Mesenchymal stem cell (in vitro differentiated cells and primary cell): ENCODE data around the gene GRHL3.
"Not testable (repeated sequence)": the region's sequence is repeated elsewhere in the genome, so short reads cannot be mapped to it uniquely, and the experiment has no call there.

Experiments used
- DNase-seq: peaks from one replicate; pipeline ENCODE4 v3.0.0-alpha.2; 2013
- H2AFZ ChIP-seq: one replicate; pipeline ENCODE4 v1.6.1; 2013; ENCODE audit warnings: low read depth, mild to moderate bottlenecking, control low read depth, inconsistent platforms, low read length, moderate library complexity
- H2AK5ac ChIP-seq: 2 replicates; pipeline ENCODE4 v1.6.1; 2013; ENCODE audit warnings: low read length, moderate library complexity, mild to moderate bottlenecking, inconsistent platforms; ENCODE audit not compliant: severe bottlenecking
- H2BK120ac ChIP-seq: one replicate; pipeline ENCODE4 v1.6.1; 2013; ENCODE audit warnings: low read depth, mild to moderate bottlenecking, inconsistent platforms, low read length, moderate library complexity
- H2BK12ac ChIP-seq, 2 experiments: one replicate each; pipeline ENCODE4 v1.6.1; 2013; ENCODE audit warnings: inconsistent platforms in 2 of 2, low read length in 2 of 2, mild to moderate bottlenecking in 2 of 2, moderate library complexity in 2 of 2, control low read depth in 1 of 2
- H2BK15ac ChIP-seq: one replicate; pipeline ENCODE4 v1.6.1; 2013; ENCODE audit warnings: mild to moderate bottlenecking, low read depth, inconsistent platforms; ENCODE audit not compliant: poor library complexity, severe bottlenecking
- H2BK5ac ChIP-seq: 2 replicates; pipeline ENCODE4 v1.6.1; 2013; ENCODE audit warnings: low read depth, mild to moderate bottlenecking, low read length, control low read depth, inconsistent platforms; ENCODE audit not compliant: poor library complexity, severe bottlenecking
- H3K14ac ChIP-seq, 2 experiments: one replicate each; pipeline ENCODE4 v1.6.1; 2013; ENCODE audit warnings: inconsistent platforms in 2 of 2, low read length in 2 of 2, control low read depth in 1 of 2, mild to moderate bottlenecking in 1 of 2, moderate library complexity in 1 of 2
- H3K18ac ChIP-seq, 2 experiments: one replicate each; pipeline ENCODE4 v1.6.1; 2013; ENCODE audit warnings: inconsistent platforms in 2 of 2, low read length in 2 of 2, control low read depth in 1 of 2, low read depth in 1 of 2, mild to moderate bottlenecking in 1 of 2
- H3K23ac ChIP-seq, 2 experiments: one replicate each; pipeline ENCODE4 v1.6.1; 2013; ENCODE audit warnings: inconsistent platforms in 2 of 2, low read length in 2 of 2, mild to moderate bottlenecking in 2 of 2, moderate library complexity in 2 of 2, control low read depth in 1 of 2
- H3K27ac ChIP-seq: 2 replicates; pipeline ENCODE4 v1.5.1; 2013; ENCODE audit warnings: mild to moderate bottlenecking, moderate library complexity, low read length, control low read depth, inconsistent platforms; ENCODE audit not compliant: poor library complexity, severe bottlenecking
- H3K27me3 ChIP-seq, 2 experiments: 2 replicates each; pipeline versions ENCODE4 v1.6.1 to v1.7.0; 2013; ENCODE audit warnings: low read length in 2 of 2, mild to moderate bottlenecking in 2 of 2, moderate library complexity in 2 of 2, control low read depth in 1 of 2, inconsistent platforms in 1 of 2; ENCODE audit not compliant: control insufficient read depth in 1 of 2, insufficient read depth in 1 of 2
- H3K36me3 ChIP-seq, 2 experiments: 2 replicates each; pipeline versions ENCODE4 v1.6.1 to v1.7.0; 2013; ENCODE audit warnings: low read length in 2 of 2, control low read depth in 1 of 2, inconsistent platforms in 1 of 2, low read depth in 1 of 2, mild to moderate bottlenecking in 1 of 2; ENCODE audit not compliant: insufficient read depth in 2 of 2, control insufficient read depth in 1 of 2
- H3K4ac ChIP-seq, 2 experiments: one replicate each; pipeline ENCODE4 v1.6.1; 2013; ENCODE audit warnings: inconsistent platforms in 2 of 2, low read length in 2 of 2, mild to moderate bottlenecking in 2 of 2, moderate library complexity in 2 of 2, control low read depth in 1 of 2, low read depth in 1 of 2
- H3K4me1 ChIP-seq: 2 replicates; pipeline ENCODE4 v1.6.1; 2013; ENCODE audit warnings: low read depth, low read length, control low read depth; ENCODE audit not compliant: control insufficient read depth, insufficient read depth
- H3K4me2 ChIP-seq: 2 replicates; pipeline ENCODE4 v1.6.1; 2013; ENCODE audit warnings: low read length, mild to moderate bottlenecking, inconsistent platforms; ENCODE audit not compliant: poor library complexity, severe bottlenecking
- H3K4me3 ChIP-seq, 2 experiments: 2 replicates each; pipeline versions ENCODE4 v1.5.1 to v1.7.0; 2013; ENCODE audit warnings: low read length in 2 of 2, mild to moderate bottlenecking in 2 of 2, control low read depth in 1 of 2, low read depth in 1 of 2; ENCODE audit not compliant: insufficient read depth in 1 of 2
- H3K79me1 ChIP-seq: replicated peaks from 2 replicates; pipeline ENCODE4 v1.6.1; 2013; ENCODE audit warnings: mild to moderate bottlenecking, control low read depth, low read length, inconsistent platforms; ENCODE audit not compliant: poor library complexity, severe bottlenecking
- H3K9ac ChIP-seq: 2 replicates; pipeline ENCODE4 v1.7.0; 2013; ENCODE audit warnings: mild to moderate bottlenecking, low read length, moderate library complexity
- H3K9me3 ChIP-seq: 2 replicates; pipeline ENCODE4 v1.7.0; 2013; ENCODE audit warnings: mild to moderate bottlenecking, low read length; ENCODE audit not compliant: control insufficient read depth
- H4K8ac ChIP-seq: one replicate; pipeline ENCODE4 v1.6.1; 2013; ENCODE audit warnings: inconsistent platforms, mild to moderate bottlenecking, low read length, moderate library complexity
- H4K91ac ChIP-seq: one replicate; pipeline ENCODE4 v1.6.1; 2013; ENCODE audit warnings: mild to moderate bottlenecking, low read length, inconsistent platforms
- WGBS: methylation state at CpG from one replicate; pipeline ENCODE4 v1.1.7; 2013; ENCODE audit warnings: mixed read lengths; 5-methylcytosine and 5-hydroxymethylcytosine counted together

Gene GRHL3

GRCh38 chr1:24285231-24285630, 33.9 kb upstream of the GRHL3 start:
- Histone ChIP-seq H3K18ac (peak overlapping the region; percentile 12 to 88), H3K9ac (no peak overlapping the region), H3K27ac (no peak overlapping the region)

DNA sequence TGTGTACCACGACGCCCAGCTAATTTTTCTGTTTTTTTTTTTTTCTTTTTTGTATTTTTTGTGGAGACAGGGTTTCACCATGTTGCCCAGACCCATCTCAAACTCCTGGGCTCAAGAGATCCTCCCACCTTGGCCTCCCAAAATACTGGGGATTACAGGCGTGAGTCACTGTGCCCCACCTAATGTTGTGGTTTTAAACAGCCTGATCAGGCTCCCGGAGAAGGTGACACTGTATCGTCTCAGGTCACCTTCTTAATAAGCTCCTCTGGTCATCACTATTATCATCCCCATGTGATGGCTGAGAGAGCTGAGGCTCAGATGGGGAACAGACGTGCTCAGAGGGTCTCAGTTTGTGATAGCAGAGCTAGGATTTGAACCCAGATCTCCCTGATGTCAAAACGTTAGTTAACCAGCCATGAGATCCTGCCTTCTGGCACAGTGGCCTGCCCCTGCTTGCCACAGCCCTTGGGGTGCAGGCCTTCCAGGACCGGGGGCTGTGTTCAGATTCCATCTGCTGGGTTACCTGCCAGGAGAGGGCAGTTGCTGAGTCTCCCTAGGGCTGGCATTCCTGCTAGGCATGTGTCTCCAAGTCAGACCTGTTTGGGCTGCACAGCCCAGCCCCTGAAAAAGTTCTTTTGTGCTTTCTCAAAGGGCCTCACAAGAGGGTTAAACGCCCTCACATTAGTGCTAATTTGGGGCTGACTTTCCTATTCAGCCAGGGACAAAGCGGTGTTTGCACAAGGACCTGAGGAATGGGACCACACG, 32.7 kb upstream of the GRHL3 start:
- Histone ChIP-seq H3K36me3 (no peaks in the 10 kb centered on the region), H3K27me3 (peaks cover 5 to 19% of the 10 kb centered on the region in 2 experiments), H3K18ac (peak overlapping the region; percentile 4 to 5), H3K4me3 (no peak overlapping the region), H2AFZ (no peak overlapping the region), H3K23ac (no peak overlapping the region), H3K27ac (no peak overlapping the region), H4K8ac (peak overlapping the region; percentile 76), H3K4me1 (peaks cover 7% of the 10 kb centered on the region), H2BK120ac (peak overlapping the region; percentile 44), H3K4ac (peak overlapping the region in 1 of 2 experiments; percentile 57), H3K9me3 (no peaks in the 10 kb centered on the region), H3K4me2 (no peak overlapping the region), H2BK12ac (peak overlapping the region; percentile 31 to 83), H4K91ac (no peak overlapping the region), H3K9ac (no peak overlapping the region), H3K14ac (no peak overlapping the region), H3K79me1 (no peaks in the 10 kb centered on the region), H2AK5ac (no peak overlapping the region), H2BK15ac (peak overlapping the region; percentile 5), H2BK5ac (no peak overlapping the region)
- no peak for DNase-seq
- WGBS, result 84% methylated on average over 7 of the region's 11 CpGs

More at GRCh38 chr1:24285231-24285630, 33.9 kb upstream of the GRHL3 start:
- H4K8ac ChIP-seq, result peak overlapping the region; percentile 52
- H3K4ac ChIP-seq, result peak overlapping the region; percentile 42 to 65
- H4K91ac ChIP-seq, result peak overlapping the region; percentile 92
- peaks cover 7% of the 10 kb centered on the region for H3K4me1 ChIP-seq
- DNase-seq, result no peak
- H3K9me3 ChIP-seq, result no peaks in the 10 kb centered on the region
- H3K27me3 ChIP-seq, result peaks cover 0 to 13% of the 10 kb centered on the region in 2 experiments
- H2BK5ac ChIP-seq, result no peak overlapping the region
- H3K4me2 ChIP-seq, result no peak overlapping the region
- H3K4me3 ChIP-seq, result no peak overlapping the region
- peak overlapping the region in 1 of 2 experiments; percentile 89 for H3K14ac ChIP-seq
- no peak overlapping the region for H3K23ac ChIP-seq
- H2BK120ac ChIP-seq, result no peak overlapping the region
- H2BK15ac ChIP-seq, result peak overlapping the region; percentile 95
- H2BK12ac ChIP-seq, result peak overlapping the region; percentile 75 to 97
- H3K79me1 ChIP-seq, result no peaks in the 10 kb centered on the region
- no peak overlapping the region for H2AFZ ChIP-seq
- WGBS, result 98% methylated on average over 13 of the region's 13 CpGs
- no peak overlapping the region for H2AK5ac ChIP-seq
- no peaks in the 10 kb centered on the region for H3K36me3 ChIP-seq

DNA sequence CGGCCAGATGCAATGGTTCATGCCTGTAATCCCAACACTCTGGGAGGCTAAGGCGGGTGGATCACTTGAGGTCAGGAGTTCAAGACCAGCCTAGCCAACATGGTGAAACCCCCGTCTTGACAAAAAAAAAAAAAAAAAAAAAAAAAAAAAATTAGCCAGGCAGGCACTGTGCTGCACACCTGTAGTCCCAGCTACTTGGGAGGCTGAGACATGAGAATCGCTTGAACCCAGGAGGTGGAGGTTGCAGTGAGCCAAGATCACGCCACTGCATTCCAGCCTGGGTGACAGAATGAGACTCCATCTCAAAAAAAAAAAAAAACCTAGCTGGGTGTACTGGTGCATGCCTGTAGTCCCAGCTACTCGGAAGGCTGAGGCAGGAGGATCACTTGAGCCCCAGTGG, 31.4 kb upstream of the GRHL3 start:
- H3K4me2 ChIP-seq, H3K9ac ChIP-seq, H2BK12ac ChIP-seq, H2BK5ac ChIP-seq, H3K4me3 ChIP-seq, H2BK120ac ChIP-seq, H3K4me1 ChIP-seq, H2BK15ac ChIP-seq, H3K14ac ChIP-seq, H3K23ac ChIP-seq, H3K79me1 ChIP-seq, H3K18ac ChIP-seq, H3K27ac ChIP-seq, H3K9me3 ChIP-seq, H2AK5ac ChIP-seq, H4K8ac ChIP-seq, H2AFZ ChIP-seq, H4K91ac ChIP-seq, DNase-seq, H3K36me3 ChIP-seq, H3K4ac ChIP-seq: not testable (repeated sequence)
- H3K27me3 ChIP-seq, result peaks cover 5 to 27% of the 10 kb centered on the region in 2 experiments
- WGBS, result 97% methylated on average over 6 of the region's 6 CpGs

DNA sequence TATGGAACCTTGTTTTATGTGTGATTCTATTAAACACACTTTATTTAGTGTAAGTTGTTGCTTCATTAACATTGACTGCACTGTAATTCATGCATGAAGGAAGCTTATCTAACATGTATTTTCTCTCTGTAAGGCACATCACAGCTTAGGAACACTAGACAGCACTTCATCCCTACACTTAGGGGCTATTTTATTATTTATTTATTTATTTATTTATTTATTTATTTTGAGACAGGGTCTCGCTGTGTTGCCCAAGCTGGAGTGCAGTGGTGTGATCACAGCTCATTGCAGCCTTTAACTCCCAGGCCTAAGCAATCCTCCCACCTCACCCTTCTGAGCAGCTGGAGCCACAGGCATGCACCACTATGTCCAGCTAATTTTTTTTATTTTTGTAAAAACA, 30.7 kb upstream of the GRHL3 start:
- H2AK5ac ChIP-seq, result no peak overlapping the region
- H3K27ac ChIP-seq, result no peak overlapping the region
- no peak overlapping the region for H2BK5ac ChIP-seq
- H3K79me1 ChIP-seq, result no peaks in the 10 kb centered on the region
- no peak overlapping the region for H3K4me3 ChIP-seq
- no peak for DNase-seq
- 92% methylated on average over 1 of the region's 1 CpG for WGBS
- H3K36me3 ChIP-seq, result no peaks in the 10 kb centered on the region
- H3K14ac ChIP-seq, result no peak overlapping the region
- H2BK120ac ChIP-seq, result no peak overlapping the region
- no peak overlapping the region for H3K23ac ChIP-seq
- no peak overlapping the region for H3K4ac ChIP-seq
- no peak overlapping the region for H2BK15ac ChIP-seq
- H3K9ac ChIP-seq, result no peak overlapping the region
- H3K27me3 ChIP-seq, result peaks cover 5 to 27% of the 10 kb centered on the region in 2 experiments
- no peak overlapping the region for H2BK12ac ChIP-seq
- H2AFZ ChIP-seq, result no peak overlapping the region
- no peak overlapping the region for H4K91ac ChIP-seq
- no peaks in the 10 kb centered on the region for H3K9me3 ChIP-seq
- no peak overlapping the region for H3K18ac ChIP-seq
- H3K4me1 ChIP-seq, result peaks cover 7% of the 10 kb centered on the region
- H4K8ac ChIP-seq, result no peak overlapping the region
- no peak overlapping the region for H3K4me2 ChIP-seq
